Hepatocyte (in vitro differentiated cells): ENCODE measurements around the gene TMEM202. TPM values are rescaled to one million over a fixed set of nuclear protein-coding genes. Genes with fewer than 3 reads are reported as not detected.

Experiments
- DNase-seq: peaks from one replicate; pipeline ENCODE4 v3.0.0-alpha.2; 2016; ENCODE audit warnings: low spot score
- H2AFZ ChIP-seq: fragments of 200-600 bp; sonication (generic); 2 replicates; pipeline ENCODE4 v1.6.0; 2016; ENCODE audit warnings: antibody characterized with exemption, mild to moderate bottlenecking
- H3K27ac ChIP-seq: fragments of 200-600 bp; sonication (generic); 2 replicates; pipeline ENCODE4 v1.5.1; 2016; ENCODE audit warnings: mild to moderate bottlenecking
- H3K27me3 ChIP-seq: fragments of 200-600 bp; sonication (generic); 2 replicates; pipeline ENCODE4 v1.6.1; 2016
- H3K36me3 ChIP-seq: fragments of 200-600 bp; sonication (generic); replicated peaks from 2 replicates; pipeline ENCODE4 v1.5.1; 2016; ENCODE audit warnings: low read depth; ENCODE audit not compliant: insufficient read depth
- H3K4me1 ChIP-seq: fragments of 200-600 bp; sonication (generic); 2 replicates; pipeline ENCODE4 v1.5.1; 2016; ENCODE audit warnings: mild to moderate bottlenecking, moderate library complexity; ENCODE audit not compliant: insufficient read depth
- H3K4me2 ChIP-seq: fragments of 200-600 bp; sonication (generic); 2 replicates; pipeline ENCODE4 v1.6.0; 2016
- H3K4me3 ChIP-seq: fragments of 200-600 bp; sonication (generic); 2 replicates; pipeline ENCODE4 v1.5.1; 2016; ENCODE audit warnings: mild to moderate bottlenecking
- H3K79me2 ChIP-seq: fragments of 200-600 bp; sonication (generic); 2 replicates; pipeline ENCODE4 v1.6.0; 2017; ENCODE audit warnings: mild to moderate bottlenecking
- H3K9me2 ChIP-seq: fragments of 200-600 bp; sonication (generic); replicated peaks from 2 replicates; pipeline ENCODE4 v1.6.0; 2017; ENCODE audit warnings: mild to moderate bottlenecking; ENCODE audit not compliant: insufficient read depth
- H3K9me3 ChIP-seq: fragments of 200-600 bp; sonication (generic); 2 replicates; pipeline ENCODE4 v1.5.1; 2016; ENCODE audit warnings: low read depth, mild to moderate bottlenecking
- H4K20me1 ChIP-seq: fragments of 200-600 bp; sonication (generic); 2 replicates; pipeline ENCODE4 v1.6.0; 2016; ENCODE audit warnings: mild to moderate bottlenecking; ENCODE audit not compliant: insufficient read depth, poor library complexity, severe bottlenecking
- EZH2 ChIP-seq: fragments of 200-600 bp; sonication (generic); IDR thresholded peaks from 2 replicates; pipeline ENCODE4 v1.6.1; 2016; ENCODE audit warnings: antibody characterized with exemption, mild to moderate bottlenecking, borderline replicate concordance
- EZH2phosphoT487 ChIP-seq: fragments of 200-600 bp; sonication (generic); IDR thresholded peaks from one replicate; pipeline ENCODE4 v1.6.1; 2018; ENCODE audit warnings: antibody characterized with exemption, mild to moderate bottlenecking, low read depth, moderate library complexity; ENCODE audit not compliant: unreplicated experiment, severe bottlenecking
- WGBS: methylation state at CpG from one replicate; pipeline ENCODE4 v1.1.6; 2016; ENCODE audit warnings: low lambda C conversion rate; ENCODE audit errors: missing lambda C conversion rate; 5-methylcytosine and 5-hydroxymethylcytosine counted together
- polyA plus RNA-seq: library from polyadenylated mRNA; unstranded; fragments of >200 nt; fragmentation: Nextera tagmentation; extraction: Ambion mirVana; gene quantifications from 2 replicates; pipeline ENCODE4 v1.2.1, GENCODE V29; 2016
- total RNA-seq: library from RNA; depleted of rRNA; stranded (reverse); fragments of >200 nt; gene quantifications from 2 replicates; pipeline ENCODE4 v1.2.3, GENCODE V29; 2014
- TF ChIP-seq, protein P1 (sequence below): fragments of 200-600 bp; sonication (generic); IDR thresholded peaks from 2 replicates; pipeline ENCODE4 v1.5.1; 2016; ENCODE audit warnings: antibody characterized with exemption, mild to moderate bottlenecking; ENCODE audit not compliant: poor library complexity

Gene TMEM202
- total and polyA plus RNA-seq, 2 experiments from 2014 or later: not detected

DNA sequence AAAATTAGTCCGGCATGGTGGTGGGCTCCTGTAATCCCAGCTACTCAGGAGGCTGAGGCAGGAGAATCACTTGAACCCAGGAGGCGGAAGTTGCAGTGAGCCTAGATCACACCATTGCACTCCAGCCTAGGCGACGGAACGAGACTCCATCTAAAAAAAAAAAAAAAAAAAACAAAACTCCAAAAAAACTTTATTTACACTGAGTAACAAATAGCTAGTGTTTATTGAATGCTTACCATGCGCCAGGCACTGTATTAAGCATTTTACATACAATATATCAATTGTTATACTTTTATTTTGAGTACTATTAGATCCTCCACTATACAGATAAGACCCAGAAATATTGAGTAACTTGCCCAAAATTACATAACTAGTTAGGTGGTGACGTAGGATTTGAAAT is 58.6 kb downstream of the TMEM202 start:
- Histone ChIP-seq H3K4me2 (no peak overlapping the region), H3K36me3 (no peaks in the 10 kb centered on the region), H3K4me1 (no peaks in the 10 kb centered on the region), H3K27me3 (peaks cover 6% of the 10 kb centered on the region), H4K20me1 (no peaks in the 10 kb centered on the region), H3K9me2 (no peaks in the 10 kb centered on the region), H3K27ac (no peak overlapping the region), H2AFZ (no peak overlapping the region), H3K9me3 (no peaks in the 10 kb centered on the region), H3K79me2 (no peaks in the 10 kb centered on the region), H3K4me3 (no peak overlapping the region)
- WGBS: 93% methylated on average over 7 of the region's 7 CpGs
- TF ChIP-seq, protein P1, sequence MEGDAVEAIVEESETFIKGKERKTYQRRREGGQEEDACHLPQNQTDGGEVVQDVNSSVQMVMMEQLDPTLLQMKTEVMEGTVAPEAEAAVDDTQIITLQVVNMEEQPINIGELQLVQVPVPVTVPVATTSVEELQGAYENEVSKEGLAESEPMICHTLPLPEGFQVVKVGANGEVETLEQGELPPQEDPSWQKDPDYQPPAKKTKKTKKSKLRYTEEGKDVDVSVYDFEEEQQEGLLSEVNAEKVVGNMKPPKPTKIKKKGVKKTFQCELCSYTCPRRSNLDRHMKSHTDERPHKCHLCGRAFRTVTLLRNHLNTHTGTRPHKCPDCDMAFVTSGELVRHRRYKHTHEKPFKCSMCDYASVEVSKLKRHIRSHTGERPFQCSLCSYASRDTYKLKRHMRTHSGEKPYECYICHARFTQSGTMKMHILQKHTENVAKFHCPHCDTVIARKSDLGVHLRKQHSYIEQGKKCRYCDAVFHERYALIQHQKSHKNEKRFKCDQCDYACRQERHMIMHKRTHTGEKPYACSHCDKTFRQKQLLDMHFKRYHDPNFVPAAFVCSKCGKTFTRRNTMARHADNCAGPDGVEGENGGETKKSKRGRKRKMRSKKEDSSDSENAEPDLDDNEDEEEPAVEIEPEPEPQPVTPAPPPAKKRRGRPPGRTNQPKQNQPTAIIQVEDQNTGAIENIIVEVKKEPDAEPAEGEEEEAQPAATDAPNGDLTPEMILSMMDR: no peak
- no peak for TF ChIP-seq EZH2phosphoT487
- no peak for TF ChIP-seq EZH2
- no peak for DNase-seq

Other genes starting within 250 kb of the TMEM202 start
- 2.2 and 4.4 TPM in 2 replicates for gene GRAMD2A, start 200.5 kb upstream of the TMEM202 start, total RNA-seq
- 4.6 and 7.9 TPM in 2 replicates for gene GRAMD2A, start 200.5 kb upstream of the TMEM202 start, polyA plus RNA-seq
- gene PKM, start 167.1 kb upstream of the TMEM202 start, total RNA-seq: 314 and 332 TPM in 2 replicates
- gene PKM, start 167.1 kb upstream of the TMEM202 start, polyA plus RNA-seq: 376 and 403 TPM in 2 replicates
- 37.6 and 57.1 TPM in 2 replicates for gene PARP6, start 125.8 kb upstream of the TMEM202 start, total RNA-seq
- 61.4 and 77.4 TPM in 2 replicates for gene PARP6, start 125.8 kb upstream of the TMEM202 start, polyA plus RNA-seq
- 1.1 and 2.4 TPM in 2 replicates for gene CELF6, start 78.1 kb upstream of the TMEM202 start, total RNA-seq
- gene CELF6, start 78.1 kb upstream of the TMEM202 start, polyA plus RNA-seq: 0.40 and 0.57 TPM in 2 replicates
- gene HEXA, start 22.3 kb upstream of the TMEM202 start, total RNA-seq: 175 and 180 TPM in 2 replicates
- 268 and 286 TPM in 2 replicates for gene HEXA, start 22.3 kb upstream of the TMEM202 start, polyA plus RNA-seq
- gene ARIH1, start 76.0 kb downstream of the TMEM202 start, total RNA-seq: 61.6 and 62.1 TPM in 2 replicates
- 62.9 and 76.3 TPM in 2 replicates for gene ARIH1, start 76.0 kb downstream of the TMEM202 start, polyA plus RNA-seq